ENCODE results near the gene DENND1B.

DNA sequence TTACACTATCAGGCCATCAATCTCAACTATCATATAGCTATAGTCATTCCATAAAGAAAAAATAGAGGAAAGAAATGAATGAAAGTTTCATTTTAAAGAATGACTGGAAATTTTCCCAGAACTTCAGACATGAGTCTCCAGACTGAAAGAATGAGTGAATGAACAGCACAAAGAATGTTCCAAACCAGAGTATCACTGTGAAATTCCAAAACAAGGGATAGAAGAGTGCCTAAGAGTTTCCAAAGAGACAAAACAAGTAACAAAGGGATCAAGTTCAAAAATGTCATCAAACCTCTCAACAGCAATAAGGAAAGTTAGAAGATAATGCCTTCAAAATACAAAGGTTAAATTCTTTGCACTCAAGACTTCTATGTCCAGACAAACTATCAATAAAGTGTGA, 114.9 kb downstream of the DENND1B start:
- no peak for TF ChIP-seq POLR2A (IDR thresholded peaks at IDR 0.05)
- TF ChIP-seq, protein P1, sequence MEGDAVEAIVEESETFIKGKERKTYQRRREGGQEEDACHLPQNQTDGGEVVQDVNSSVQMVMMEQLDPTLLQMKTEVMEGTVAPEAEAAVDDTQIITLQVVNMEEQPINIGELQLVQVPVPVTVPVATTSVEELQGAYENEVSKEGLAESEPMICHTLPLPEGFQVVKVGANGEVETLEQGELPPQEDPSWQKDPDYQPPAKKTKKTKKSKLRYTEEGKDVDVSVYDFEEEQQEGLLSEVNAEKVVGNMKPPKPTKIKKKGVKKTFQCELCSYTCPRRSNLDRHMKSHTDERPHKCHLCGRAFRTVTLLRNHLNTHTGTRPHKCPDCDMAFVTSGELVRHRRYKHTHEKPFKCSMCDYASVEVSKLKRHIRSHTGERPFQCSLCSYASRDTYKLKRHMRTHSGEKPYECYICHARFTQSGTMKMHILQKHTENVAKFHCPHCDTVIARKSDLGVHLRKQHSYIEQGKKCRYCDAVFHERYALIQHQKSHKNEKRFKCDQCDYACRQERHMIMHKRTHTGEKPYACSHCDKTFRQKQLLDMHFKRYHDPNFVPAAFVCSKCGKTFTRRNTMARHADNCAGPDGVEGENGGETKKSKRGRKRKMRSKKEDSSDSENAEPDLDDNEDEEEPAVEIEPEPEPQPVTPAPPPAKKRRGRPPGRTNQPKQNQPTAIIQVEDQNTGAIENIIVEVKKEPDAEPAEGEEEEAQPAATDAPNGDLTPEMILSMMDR (IDR thresholded peaks at IDR 0.05), result no peak
- TF ChIP-seq POLR2AphosphoS5 (IDR thresholded peaks at IDR 0.05; ENCODE audit: insufficient read depth in 1 of 2, low read depth in 1 of 2), result no peak
